ENCODE results near the gene MYRIP.

DNA sequence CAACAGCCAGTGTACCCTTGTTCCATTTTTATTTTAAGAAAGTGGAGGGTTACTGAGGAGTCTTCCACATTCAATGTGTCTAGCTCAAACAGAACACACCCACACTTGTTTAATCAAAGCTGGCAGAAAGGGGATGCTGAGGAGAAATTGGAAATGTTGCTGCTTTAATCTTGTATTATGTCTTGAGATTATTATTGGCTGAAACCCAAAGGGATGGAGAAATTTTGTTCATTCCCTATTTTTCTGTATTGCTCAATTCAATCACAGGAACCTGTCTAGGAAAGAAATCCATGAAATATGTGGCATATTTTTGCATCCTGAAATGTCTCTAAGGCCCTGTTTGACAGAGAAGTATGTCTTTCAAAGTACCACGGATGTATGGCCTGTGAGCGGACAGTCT lies 238.0 kb downstream of the MYRIP start:
- TF ChIP-seq GABPB1 (CRISPR knock-in tag; IDR thresholded peaks at IDR 0.05) (no peak), ZNF416 (CRISPR knock-in tag; IDR thresholded peaks at IDR 0.05) (no peak), ZNF138 (CRISPR knock-in tag; conservative IDR thresholded peaks at IDR 0.05) (no peak), ZNF263 (CRISPR knock-in tag; IDR thresholded peaks at IDR 0.05; ENCODE audit: low read depth) (no peak), ZNF317 (CRISPR knock-in tag; IDR thresholded peaks at IDR 0.05; ENCODE audit: borderline replicate concordance, low read depth) (no peak)
- TF ChIP-seq, protein P1, sequence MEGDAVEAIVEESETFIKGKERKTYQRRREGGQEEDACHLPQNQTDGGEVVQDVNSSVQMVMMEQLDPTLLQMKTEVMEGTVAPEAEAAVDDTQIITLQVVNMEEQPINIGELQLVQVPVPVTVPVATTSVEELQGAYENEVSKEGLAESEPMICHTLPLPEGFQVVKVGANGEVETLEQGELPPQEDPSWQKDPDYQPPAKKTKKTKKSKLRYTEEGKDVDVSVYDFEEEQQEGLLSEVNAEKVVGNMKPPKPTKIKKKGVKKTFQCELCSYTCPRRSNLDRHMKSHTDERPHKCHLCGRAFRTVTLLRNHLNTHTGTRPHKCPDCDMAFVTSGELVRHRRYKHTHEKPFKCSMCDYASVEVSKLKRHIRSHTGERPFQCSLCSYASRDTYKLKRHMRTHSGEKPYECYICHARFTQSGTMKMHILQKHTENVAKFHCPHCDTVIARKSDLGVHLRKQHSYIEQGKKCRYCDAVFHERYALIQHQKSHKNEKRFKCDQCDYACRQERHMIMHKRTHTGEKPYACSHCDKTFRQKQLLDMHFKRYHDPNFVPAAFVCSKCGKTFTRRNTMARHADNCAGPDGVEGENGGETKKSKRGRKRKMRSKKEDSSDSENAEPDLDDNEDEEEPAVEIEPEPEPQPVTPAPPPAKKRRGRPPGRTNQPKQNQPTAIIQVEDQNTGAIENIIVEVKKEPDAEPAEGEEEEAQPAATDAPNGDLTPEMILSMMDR (IDR thresholded peaks at IDR 0.05), result no peak
- TF ChIP-seq, protein P2, sequence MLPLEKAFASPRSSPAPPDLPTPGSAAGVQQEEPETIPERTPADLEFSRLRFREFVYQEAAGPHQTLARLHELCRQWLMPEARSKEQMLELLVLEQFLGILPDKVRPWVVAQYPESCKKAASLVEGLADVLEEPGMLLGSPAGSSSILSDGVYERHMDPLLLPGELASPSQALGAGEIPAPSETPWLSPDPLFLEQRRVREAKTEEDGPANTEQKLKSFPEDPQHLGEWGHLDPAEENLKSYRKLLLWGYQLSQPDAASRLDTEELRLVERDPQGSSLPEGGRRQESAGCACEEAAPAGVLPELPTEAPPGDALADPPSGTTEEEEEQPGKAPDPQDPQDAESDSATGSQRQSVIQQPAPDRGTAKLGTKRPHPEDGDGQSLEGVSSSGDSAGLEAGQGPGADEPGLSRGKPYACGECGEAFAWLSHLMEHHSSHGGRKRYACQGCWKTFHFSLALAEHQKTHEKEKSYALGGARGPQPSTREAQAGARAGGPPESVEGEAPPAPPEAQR (CRISPR knock-in tag; IDR thresholded peaks at IDR 0.05), result no peak
- TF ChIP-seq, protein P3, sequence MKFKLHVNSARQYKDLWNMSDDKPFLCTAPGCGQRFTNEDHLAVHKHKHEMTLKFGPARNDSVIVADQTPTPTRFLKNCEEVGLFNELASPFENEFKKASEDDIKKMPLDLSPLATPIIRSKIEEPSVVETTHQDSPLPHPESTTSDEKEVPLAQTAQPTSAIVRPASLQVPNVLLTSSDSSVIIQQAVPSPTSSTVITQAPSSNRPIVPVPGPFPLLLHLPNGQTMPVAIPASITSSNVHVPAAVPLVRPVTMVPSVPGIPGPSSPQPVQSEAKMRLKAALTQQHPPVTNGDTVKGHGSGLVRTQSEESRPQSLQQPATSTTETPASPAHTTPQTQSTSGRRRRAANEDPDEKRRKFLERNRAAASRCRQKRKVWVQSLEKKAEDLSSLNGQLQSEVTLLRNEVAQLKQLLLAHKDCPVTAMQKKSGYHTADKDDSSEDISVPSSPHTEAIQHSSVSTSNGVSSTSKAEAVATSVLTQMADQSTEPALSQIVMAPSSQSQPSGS (CRISPR knock-in tag; IDR thresholded peaks at IDR 0.05; ENCODE audit: borderline replicate concordance, low read depth), result no peak
